NCI-H460 (cell line): ENCODE data around the gene ERN2. TPM values are rescaled to one million over a fixed set of nuclear protein-coding genes. Genes with fewer than 3 reads are reported as not detected.
"Not testable (repeated sequence)": the region's sequence is repeated elsewhere in the genome, so short reads cannot be mapped to it uniquely, and the experiment has no call there.

Experiments
- DNase-seq: peaks from one replicate; pipeline ENCODE4 v3.0.0-alpha.2; 2016; ENCODE audit warnings: low read depth; ENCODE audit errors: extremely low read depth
- polyA plus RNA-seq: library from polyadenylated mRNA; depleted of rRNA; stranded (reverse); fragments of >200 nt; gene quantifications from 2 replicates; pipeline ENCODE4 v1.2.3, GENCODE V29; 2014; cell fraction: nucleus; rRNA removed
- total RNA-seq: library from RNA; depleted of rRNA; stranded (reverse); fragments of >200 nt; shearing (Covaris generic); gene quantifications from 2 replicates; pipeline ENCODE4 v1.2.3, GENCODE V29; 2014; rRNA removed

Gene ERN2
- total RNA-seq = not detected in 2 replicates
- not detected in 2 replicates for polyA plus RNA-seq

GRCh38 chr16:23712976-23713375 is at the start of gene ERN2:
TSS of gene ERN2 (minus strand) at chr16:23713222. CDS start at chr16:23713187, 35 bp downstream.
- DNase-seq = no peak

- DNase-seq = no peak
Measured at GRCh38 chr16:23757937-23758619, 45.1 kb upstream of the ERN2 start.

GRCh38 chr16:23757116-23757515 is 44.1 kb upstream of the ERN2 start:
- no peak for DNase-seq

- no peak for DNase-seq
Measured at GRCh38 chr16:23755484-23755809, 42.4 kb upstream of the ERN2 start.

- DNase-seq = no peak
Measured at GRCh38 chr16:23754594-23755483, 41.8 kb upstream of the ERN2 start, which contains the start of gene CHP2. TSS of gene CHP2 (plus strand) at chr16:23755026. CDS start at chr16:23755050, 24 bp downstream.

- no peak for DNase-seq
Measured at GRCh38 chr16:23753908-23754593, 41.0 kb upstream of the ERN2 start.

- not testable (repeated sequence) for DNase-seq
Measured at GRCh38 chr16:23751053-23751452, 38.0 kb upstream of the ERN2 start.

GRCh38 chr16:23748630-23749029 is 35.6 kb upstream of the ERN2 start:
- no peak for DNase-seq

GRCh38 chr16:23745263-23745662 is 32.2 kb upstream of the ERN2 start:
- DNase-seq = no peak

- no peak for DNase-seq
Measured at GRCh38 chr16:23742766-23743165, 29.7 kb upstream of the ERN2 start.

GRCh38 chr16:23741675-23742303 is 28.8 kb upstream of the ERN2 start:
- no peak for DNase-seq

GRCh38 chr16:23739516-23739915 is 26.5 kb upstream of the ERN2 start:
- no peak for DNase-seq

- DNase-seq = not testable (repeated sequence)
Measured at GRCh38 chr16:23737423-23738028, 24.5 kb upstream of the ERN2 start.

GRCh38 chr16:23734176-23734893 is 21.3 kb upstream of the ERN2 start:
- no peak for DNase-seq

GRCh38 chr16:23729503-23730424 is 16.7 kb upstream of the ERN2 start:
- DNase-seq = peak; percentile 36

GRCh38 chr16:23728112-23728477 is 15.1 kb upstream of the ERN2 start:
- no peak for DNase-seq

GRCh38 chr16:23726710-23727109 is 13.7 kb upstream of the ERN2 start:
- no peak for DNase-seq

- no peak for DNase-seq
Measured at GRCh38 chr16:23724785-23725131, 11.7 kb upstream of the ERN2 start.
